B cell (primary cell): ENCODE data around the gene ICOS. TPM values are rescaled to one million over a fixed set of nuclear protein-coding genes. Genes with fewer than 3 reads are reported as not detected.
A peak's percentile ranks its signal among the peaks of the same experiment; 100 is the strongest.

Experiments
- ATAC-seq: fragments of 200-7000 bp; cut with Tn5 transposase; one replicate; pipeline ENCODE4 v1.10.0; 2021; ENCODE audit warnings: low read depth, mild to moderate bottlenecking, moderate number of reproducible peaks, moderate library complexity
- CTCF ChIA-PET: fragments of 350-600 bp; sonication (Branson Sonifier 250); formaldehyde crosslinking; loops from one replicate; lab custom pipeline; 2021; ENCODE audit warnings: antibody characterized with exemption, inconsistent platforms; lab: Charles Lee
- POLR2A ChIA-PET: fragments of 350-600 bp; sonication (Branson Sonifier 250); formaldehyde crosslinking; loops from one replicate; lab custom pipeline; 2021; ENCODE audit warnings: antibody characterized with exemption; lab: Charles Lee
- DNase-seq: peaks from one replicate; pipeline ENCODE4 v3.0.0; 2013
- H2AFZ ChIP-seq: 2 replicates; pipeline ENCODE4 v1.6.1; 2012; ENCODE audit warnings: mild to moderate bottlenecking, low read depth, low read length; ENCODE audit not compliant: insufficient read depth, poor library complexity, severe bottlenecking
- H3K27ac ChIP-seq, 2 donors: 1 replicate in 1 of 2; 2 replicates in 1 of 2; pipeline ENCODE4 v1.5.1; 2012 to 2013; ENCODE audit warnings: low read length in 2 of 2, mild to moderate bottlenecking in 2 of 2, moderate library complexity in 1 of 2
- H3K27me3 ChIP-seq, 4 experiments: fragments of 200-600 bp in 1 of 4; sonication (generic) in 1 of 4; replicated peaks in 1 of 4; 1 replicate in 2 of 4; 2 replicates in 2 of 4; pipeline versions ENCODE4 v1.6.1 to v1.7.0; 2013 to 2016; ENCODE audit warnings: low read length in 3 of 4, mild to moderate bottlenecking in 2 of 4, mixed read lengths in 1 of 4, moderate library complexity in 1 of 4; ENCODE audit not compliant: insufficient read depth in 4 of 4, control insufficient read depth in 3 of 4; ENCODE audit errors: control extremely low read depth in 1 of 4
- H3K36me3 ChIP-seq, 2 experiments: replicated peaks in 1 of 2; 1 replicate in 1 of 2; 2 replicates in 1 of 2; pipeline versions ENCODE4 v1.6.1 to v1.7.1; 2013; ENCODE audit warnings: low read length in 1 of 2; ENCODE audit not compliant: insufficient read depth in 2 of 2, control insufficient read depth in 1 of 2; ENCODE audit errors: control extremely low read depth in 1 of 2, extremely low read depth in 1 of 2
- H3K4me1 ChIP-seq, 2 donors: fragments of 200-600 bp in 1 of 2; sonication (generic) in 1 of 2; 1 replicate in 1 of 2; 2 replicates in 1 of 2; pipeline versions ENCODE4 v1.5.1 to v1.6.1; 2013 to 2017; ENCODE audit warnings: low read length in 2 of 2; ENCODE audit not compliant: control insufficient read depth in 2 of 2, insufficient read depth in 2 of 2
- H3K4me2 ChIP-seq: replicated peaks from 2 replicates; pipeline ENCODE3; 2012; ENCODE audit warnings: mild to moderate bottlenecking, low read depth, low read length; ENCODE audit not compliant: poor library complexity, severe bottlenecking
- H3K4me3 ChIP-seq, 5 experiments: fragments of 200-600 bp in 1 of 5; sonication (generic) in 1 of 5; 1 replicate in 3 of 5; 2 replicates in 2 of 5; pipeline versions ENCODE4 v1.5.1 to v1.7.0; 2011 to 2016; ENCODE audit warnings: low read length in 4 of 5, mild to moderate bottlenecking in 4 of 5, low read depth in 2 of 5, control low read depth in 1 of 5, moderate library complexity in 1 of 5; ENCODE audit not compliant: insufficient read depth in 1 of 5; ENCODE audit errors: control extremely low read depth in 1 of 5, extremely low read depth in 1 of 5
- H3K79me2 ChIP-seq: fragments of 200-600 bp; sonication (generic); one replicate; pipeline ENCODE4 v1.6.0; 2016; ENCODE audit warnings: low read length; ENCODE audit not compliant: control insufficient read depth, insufficient read depth
- H3K9ac ChIP-seq: fragments of 200-600 bp; sonication (generic); 2 replicates; pipeline ENCODE4 v1.6.1; 2017; ENCODE audit warnings: mild to moderate bottlenecking, low read length, moderate library complexity
- H3K9me3 ChIP-seq, 3 donors: one replicate each; pipeline versions ENCODE4 v1.6.1 to v1.7.1; 2013; ENCODE audit warnings: low read length in 2 of 3; ENCODE audit not compliant: control insufficient read depth in 2 of 3, insufficient read depth in 1 of 3; ENCODE audit errors: control extremely low read depth in 1 of 3
- H4K20me1 ChIP-seq: 2 replicates; pipeline ENCODE4 v1.6.0; 2012; ENCODE audit warnings: mild to moderate bottlenecking, low read length; ENCODE audit not compliant: insufficient read depth, control insufficient read depth, poor library complexity, severe bottlenecking
- H3K27ac Mint-ChIP-seq: one replicate; pipeline ENCODE4 v1.8.0; 2021; ENCODE audit warnings: mixed read lengths
- H3K27me3 Mint-ChIP-seq: one replicate; pipeline ENCODE4 v1.8.0; 2021; ENCODE audit warnings: mixed read lengths
- H3K4me1 Mint-ChIP-seq: one replicate; pipeline ENCODE4 v1.8.0; 2021; ENCODE audit warnings: mixed read lengths
- H3K4me3 Mint-ChIP-seq: one replicate; pipeline ENCODE4 v1.8.0; 2021; ENCODE audit warnings: mixed read lengths
- H3K9me3 Mint-ChIP-seq: one replicate; pipeline ENCODE4 v1.8.0; 2022; ENCODE audit warnings: mixed read lengths; ENCODE audit not compliant: insufficient read depth
- CTCF ChIP-seq: fragments of 200-600 bp; IDR thresholded peaks from one replicate; pipeline ENCODE4 v1.8.0; 2022; ENCODE audit warnings: antibody characterized with exemption, mild to moderate bottlenecking
- EZH2 ChIP-seq: IDR thresholded peaks from 2 replicates; pipeline ENCODE4 v1.6.1; 2012; ENCODE audit warnings: borderline replicate concordance, low read depth, mild to moderate bottlenecking, moderate library complexity, low read length; ENCODE audit not compliant: insufficient read depth, poor library complexity, severe bottlenecking
- WGBS: methylation state at CpG from one replicate; pipeline ENCODE4 v1.1.5; 2013; ENCODE audit warnings: missing lambda C conversion rate; ENCODE audit not compliant: insufficient coverage; 5-methylcytosine and 5-hydroxymethylcytosine counted together
- intact Hi-C: fragments of 100-400 bp; cut with micrococcal nuclease; formaldehyde crosslinking; loops from one replicate; pipeline ENCODE4 v1.10.0; 2022
- polyA plus RNA-seq: library from polyadenylated mRNA; depleted of rRNA; stranded (reverse); fragments of >200 nt; gene quantifications from 2 replicates; pipeline ENCODE4 v1.2.3, GENCODE V29; 2012
- total RNA-seq, 2 donors: library from RNA; stranded (reverse); fragments of 120-200 nt in 1 of 2; gene quantifications; 1 replicate in 1 of 2; 2 replicates in 1 of 2; pipeline versions ENCODE4 v1.2.3 to v1.2.4, GENCODE V29; 2013 to 2022

The ICOS gene
- total and polyA plus RNA-seq, 2 donors (not counting 1 experiment from before 2014, with no cell fraction given), result 0.21 TPM; not detected in 1

- Mint-ChIP-seq H3K9me3 (peaks cover 3% of the 10 kb centered on the region), H3K27me3 (peaks cover 12% of the 10 kb centered on the region), H3K27ac (no peak overlapping the region), H3K4me3 (no peak overlapping the region), H3K4me1 (peaks cover 10% of the 10 kb centered on the region)
- Histone ChIP-seq H3K4me1 (peaks cover 8% of the 10 kb centered on the region in 2 donors), H3K27me3 (no peaks in the 10 kb centered on the region), H3K27ac (no peak overlapping the region), H3K9ac (no peak overlapping the region), H3K9me3 (no peaks in the 10 kb centered on the region), H3K36me3 (no peaks in the 10 kb centered on the region), H3K4me2 (no peak overlapping the region), H3K4me3 (no peak overlapping the region), H4K20me1 (no peaks in the 10 kb centered on the region), H2AFZ (no peak overlapping the region), H3K79me2 (no peaks in the 10 kb centered on the region)
- ChIA-PET CTCF (no interaction called here), POLR2A (no interaction called here)
- TF ChIP-seq EZH2 (no peak), CTCF (no peak)
- no peak for ATAC-seq
- WGBS, result 80% methylated on average over 2 of the region's 3 CpGs
- DNase-seq, result no peak
- intact Hi-C loops, result no loop called here
Measured at GRCh38 chr2:203908797-203909185, 27.8 kb upstream of the ICOS start.

GRCh38 chr2:203909261-203909967, 27.1 kb upstream of the ICOS start:
- H3K4me1 Mint-ChIP-seq, result peaks cover 10% of the 10 kb centered on the region
- intact Hi-C loops, result no loop called here
- Histone ChIP-seq H3K4me1 (peaks cover 8% of the 10 kb centered on the region in 2 donors), H3K4me3 (no peak overlapping the region), H3K4me2 (peak overlapping the region; percentile 33), H4K20me1 (no peaks in the 10 kb centered on the region), H3K79me2 (no peaks in the 10 kb centered on the region), H3K36me3 (no peaks in the 10 kb centered on the region), H3K27me3 (no peaks in the 10 kb centered on the region), H3K9ac (peak overlapping the region; percentile 8), H2AFZ (no peak overlapping the region), H3K27ac (no peak overlapping the region), H3K9me3 (no peaks in the 10 kb centered on the region)
- H3K4me3 Mint-ChIP-seq, result no peak overlapping the region
- ChIA-PET CTCF (interaction anchor here (1.0 to 1.5 kb wide), 2 partner anchors 94 to 684 kb away, joined by 3 to 4 read pairs; no protein-coding TSS in a partner anchor), POLR2A (no interaction called here)
- peaks cover 3% of the 10 kb centered on the region for H3K9me3 Mint-ChIP-seq
- 23% methylated on average over 5 of the region's 8 CpGs for WGBS
- H3K27ac Mint-ChIP-seq, result no peak overlapping the region
- ATAC-seq (no peak), DNase-seq (peak; percentile 14)
- TF ChIP-seq EZH2, result no peak
- TF ChIP-seq CTCF, result peak; percentile 44
- H3K27me3 Mint-ChIP-seq, result peaks cover 17% of the 10 kb centered on the region
